ENCODE results near the gene FASLG. TPM values are rescaled to one million over a fixed set of nuclear protein-coding genes. Genes with fewer than 3 reads are reported as not detected.

FASLG gene
- total and polyA plus RNA-seq, 2 experiments from 2014 or later = not detected

DNA sequence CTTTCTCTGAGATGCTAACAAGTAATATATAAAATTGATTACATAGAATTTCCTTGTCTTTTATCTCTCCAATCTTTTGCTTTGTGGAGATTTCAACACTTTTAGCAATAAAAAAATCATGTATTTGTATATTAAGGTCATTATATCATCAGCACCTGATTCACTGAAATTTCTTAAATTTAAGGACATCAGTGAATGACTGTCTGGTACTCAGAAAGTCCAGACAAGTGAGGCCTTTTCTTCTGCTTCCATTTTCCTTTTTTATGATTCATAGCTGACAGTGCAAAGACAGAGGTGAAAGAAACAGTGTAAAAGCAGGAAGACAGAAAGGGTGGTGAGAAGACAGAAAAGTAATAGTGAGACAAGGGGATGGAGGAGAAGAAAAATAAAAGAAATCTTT, 54.6 kb downstream of the FASLG start:
- Histone ChIP-seq H3K27me3 (no peaks in the 10 kb centered on the region), H3K27ac (no peak overlapping the region), H3K9me2 (replicated peaks; ENCODE audit: insufficient read depth) (no peaks in the 10 kb centered on the region), H3K4me3 (no peak overlapping the region), H3K4me2 (no peak overlapping the region), H3K36me3 (replicated peaks; ENCODE audit: insufficient read depth, low read depth) (no peaks in the 10 kb centered on the region), H2AFZ (no peak overlapping the region), H4K20me1 (ENCODE audit: insufficient read depth, poor library complexity, severe bottlenecking) (no peaks in the 10 kb centered on the region), H3K9me3 (ENCODE audit: low read depth) (no peaks in the 10 kb centered on the region), H3K4me1 (ENCODE audit: insufficient read depth) (no peaks in the 10 kb centered on the region), H3K79me2 (no peaks in the 10 kb centered on the region)
- no peak for DNase-seq (ENCODE audit: low spot score)
- TF ChIP-seq EZH2phosphoT487 (IDR thresholded peaks at IDR 0.05; ENCODE audit: low read depth, severe bottlenecking, unreplicated experiment) (no peak), CTCF (IDR thresholded peaks at IDR 0.05; ENCODE audit: poor library complexity) (no peak), EZH2 (IDR thresholded peaks at IDR 0.05; ENCODE audit: borderline replicate concordance) (no peak)

Small RNAs within 50 kb of the gene (small RNA-seq; reads per million reads assigned to genes)
- not detected for gene RNU6-693P

Other genes with a start within 250 kb of the FASLG start
- gene C1orf105, start 238.4 kb upstream of the FASLG start, total RNA-seq = 0.23 and 0.76 TPM in 2 replicates
- 0.21 and 2.2 TPM in 2 replicates for gene C1orf105, start 238.4 kb upstream of the FASLG start, polyA plus RNA-seq
- gene PIGC, start 215.0 kb upstream of the FASLG start, total RNA-seq = 38.6 and 42.0 TPM in 2 replicates
- 43.3 and 47.0 TPM in 2 replicates for gene PIGC, start 215.0 kb upstream of the FASLG start, polyA plus RNA-seq
- 97.0 and 113 TPM in 2 replicates for gene SUCO, start 126.0 kb upstream of the FASLG start, total RNA-seq
- gene SUCO, start 126.0 kb upstream of the FASLG start, polyA plus RNA-seq = 39.1 and 43.3 TPM in 2 replicates

Measured in hepatocyte (in vitro differentiated cells).